Measurements from ENCODE around the gene DEPDC1B.
"Not testable (repeated sequence)": the region's sequence is repeated elsewhere in the genome, so short reads cannot be mapped to it uniquely, and the experiment has no call there.

DEPDC1B gene

GRCh38 chr5:60718166-60718892 is 18.4 kb upstream of the DEPDC1B start:
- Mint-ChIP-seq H3K9me3 (peaks cover 12% of the 10 kb centered on the region), H3K4me3 (no peak overlapping the region), H3K27me3 (ENCODE audit: low read depth) (peaks cover 7% of the 10 kb centered on the region), H3K4me1 (no peaks in the 10 kb centered on the region), H3K27ac (no peak overlapping the region), H3K36me3 (ENCODE audit: low read depth) (no peaks in the 10 kb centered on the region)
- TF ChIP-seq CTCF (IDR thresholded peaks at IDR 0.05; ENCODE audit: unreplicated experiment in 3 of 3), result no peak

DNA sequence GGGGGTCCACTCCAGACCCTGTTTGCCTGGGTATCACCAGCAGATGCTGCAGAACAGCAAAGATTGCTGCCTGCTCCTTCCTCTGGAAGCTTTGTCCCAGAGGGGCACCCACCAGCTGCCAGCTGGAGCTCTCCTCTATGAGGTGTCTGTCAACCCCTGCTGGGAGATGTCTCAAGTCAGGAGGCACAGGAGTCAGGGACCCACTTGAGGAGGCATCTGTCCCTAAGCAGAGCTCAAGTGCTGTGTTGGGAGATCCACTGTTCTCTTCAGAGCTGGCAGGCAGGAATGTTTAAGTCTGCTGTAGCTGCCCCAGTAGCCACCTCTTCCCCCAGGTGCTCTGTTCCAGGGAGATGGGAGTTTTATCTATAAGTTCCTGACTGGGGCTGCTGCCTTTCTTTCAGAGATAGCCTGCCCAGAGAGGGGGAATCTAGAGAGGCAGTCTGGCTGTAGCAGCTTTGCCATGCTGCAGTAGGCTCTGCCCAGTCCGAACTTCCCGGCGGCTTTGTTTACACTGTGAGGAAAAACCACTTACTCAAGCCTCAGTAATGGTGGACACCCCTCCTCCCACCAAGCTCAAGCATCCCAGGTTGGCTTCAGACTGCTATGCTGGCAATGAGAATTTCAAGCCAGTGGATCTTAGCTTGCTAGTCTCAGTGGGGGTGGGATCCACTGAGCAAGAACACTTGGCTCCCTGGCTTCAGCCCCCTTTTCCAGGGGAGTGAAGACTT is 15.4 kb upstream of the DEPDC1B start:
- not testable (repeated sequence) for H3K4me3 Mint-ChIP-seq; H3K36me3 Mint-ChIP-seq (ENCODE audit: low read depth); H3K27me3 Mint-ChIP-seq (ENCODE audit: low read depth); H3K27ac Mint-ChIP-seq; H3K4me1 Mint-ChIP-seq
- H3K9me3 Mint-ChIP-seq, result peaks cover 18% of the 10 kb centered on the region

DNA sequence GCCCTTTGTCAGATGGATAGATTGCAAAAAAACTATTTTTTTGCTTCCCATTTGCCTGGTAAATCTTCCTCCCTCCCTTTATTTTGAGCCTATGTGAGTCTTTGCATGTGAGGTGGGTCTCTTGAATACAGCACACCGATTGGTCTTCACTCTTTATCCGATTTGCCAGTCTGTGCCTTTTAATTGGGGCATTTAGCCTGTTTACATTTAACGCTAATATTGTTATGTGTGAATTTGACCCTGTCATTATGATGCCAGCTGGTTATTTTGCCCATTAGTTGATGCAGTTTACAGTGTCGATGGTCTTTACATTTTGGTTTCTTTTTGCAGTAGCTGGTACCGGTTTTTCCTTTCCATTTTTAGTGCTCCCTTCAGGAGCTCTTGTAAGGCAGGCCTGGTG is 13.0 kb upstream of the DEPDC1B start:
- H3K27ac Mint-ChIP-seq, result no peak overlapping the region
- no peaks in the 10 kb centered on the region for H3K36me3 Mint-ChIP-seq (ENCODE audit: low read depth)
- H3K4me1 Mint-ChIP-seq, result no peaks in the 10 kb centered on the region
- peaks cover 7% of the 10 kb centered on the region for H3K27me3 Mint-ChIP-seq (ENCODE audit: low read depth)
- peaks cover 18% of the 10 kb centered on the region for H3K9me3 Mint-ChIP-seq
- TF ChIP-seq CTCF (IDR thresholded peaks at IDR 0.05; ENCODE audit: unreplicated experiment in 3 of 3), result no peak
- H3K4me3 Mint-ChIP-seq, result no peak overlapping the region

DNA sequence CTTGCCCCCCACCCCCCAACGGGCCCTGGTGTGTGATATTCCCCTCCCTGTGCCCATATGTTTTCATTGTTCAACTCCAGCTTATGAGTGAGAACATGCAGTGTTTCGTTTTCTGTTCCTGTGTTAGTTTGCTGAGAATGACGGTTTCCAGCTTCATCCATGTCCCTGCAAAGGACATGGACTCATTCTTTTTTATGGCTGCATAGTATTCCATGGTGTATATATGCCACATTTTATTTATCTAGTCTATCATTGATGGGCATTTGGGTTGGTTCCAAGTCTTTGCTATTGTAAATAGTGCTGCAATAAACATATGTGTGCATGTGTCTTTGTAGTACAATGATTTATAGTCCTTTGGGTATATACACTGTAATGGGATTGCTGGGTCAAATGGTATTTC is 11.9 kb upstream of the DEPDC1B start:
- not testable (repeated sequence) for H3K36me3 Mint-ChIP-seq (ENCODE audit: low read depth); H3K27me3 Mint-ChIP-seq (ENCODE audit: low read depth); H3K4me3 Mint-ChIP-seq; H3K4me1 Mint-ChIP-seq; H3K27ac Mint-ChIP-seq
- H3K9me3 Mint-ChIP-seq, result peaks cover 13% of the 10 kb centered on the region

GRCh38 chr5:60710362-60710761 is 10.4 kb upstream of the DEPDC1B start:
- no peaks in the 10 kb centered on the region for H3K36me3 Mint-ChIP-seq (ENCODE audit: low read depth)
- no peak overlapping the region for H3K4me3 Mint-ChIP-seq
- H3K9me3 Mint-ChIP-seq, result peaks cover 13% of the 10 kb centered on the region
- no peak for TF ChIP-seq CTCF (IDR thresholded peaks at IDR 0.05; ENCODE audit: unreplicated experiment in 3 of 3)
- no peak overlapping the region for H3K27ac Mint-ChIP-seq
- H3K27me3 Mint-ChIP-seq (ENCODE audit: low read depth), result peaks cover 7% of the 10 kb centered on the region
- no peaks in the 10 kb centered on the region for H3K4me1 Mint-ChIP-seq

- Mint-ChIP-seq H3K4me3 (no peak overlapping the region), H3K9me3 (no peaks in the 10 kb centered on the region), H3K27ac (no peak overlapping the region), H3K36me3 (ENCODE audit: low read depth) (no peaks in the 10 kb centered on the region), H3K4me1 (peaks cover 16% of the 10 kb centered on the region), H3K27me3 (ENCODE audit: low read depth) (peaks cover 9% of the 10 kb centered on the region)
- no peak for TF ChIP-seq CTCF (IDR thresholded peaks at IDR 0.05; ENCODE audit: unreplicated experiment in 3 of 3)
Observed at GRCh38 chr5:60705144-60705543, 5.2 kb upstream of the DEPDC1B start.

DNA sequence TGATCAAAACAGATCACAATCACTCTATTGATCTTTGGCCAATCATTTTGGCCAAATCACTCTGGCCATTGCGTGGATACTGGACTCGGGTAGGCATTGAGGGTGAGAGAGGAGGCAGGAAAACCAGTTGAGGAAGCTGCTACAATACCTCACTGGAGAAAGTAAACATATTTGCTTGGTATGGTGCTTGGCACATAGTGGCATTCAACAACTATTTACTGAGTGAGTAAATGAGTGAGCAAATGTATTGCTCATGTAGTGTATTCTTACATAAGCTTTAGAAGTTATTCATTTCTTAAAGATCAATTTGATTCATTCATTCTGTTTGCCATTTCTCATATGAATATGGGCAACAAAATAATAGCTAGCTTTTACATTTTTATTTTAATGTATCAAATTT is 4.0 kb upstream of the DEPDC1B start:
- Mint-ChIP-seq H3K9me3 (no peaks in the 10 kb centered on the region), H3K4me3 (no peak overlapping the region), H3K36me3 (ENCODE audit: low read depth) (no peaks in the 10 kb centered on the region), H3K27me3 (ENCODE audit: low read depth) (peaks cover 9% of the 10 kb centered on the region), H3K4me1 (peaks cover 19% of the 10 kb centered on the region), H3K27ac (no peak overlapping the region)
- TF ChIP-seq CTCF (IDR thresholded peaks at IDR 0.05; ENCODE audit: unreplicated experiment in 3 of 3), result no peak

Data from nephron (organoid).